Measurements from ENCODE around the gene CPA5. TPM values are rescaled to one million over a fixed set of nuclear protein-coding genes. Genes with fewer than 3 reads are reported as not detected.
"Not testable (repeated sequence)": the region's sequence is repeated elsewhere in the genome, so short reads cannot be mapped to it uniquely, and the experiment has no call there.

Gene CPA5
- under 1 TPM in 2 of 4 donors, not detected in 2; 0.09 to 0.41 TPM for polyA plus RNA-seq (ENCODE audit: insufficient read length in 4 of 4)

DNA sequence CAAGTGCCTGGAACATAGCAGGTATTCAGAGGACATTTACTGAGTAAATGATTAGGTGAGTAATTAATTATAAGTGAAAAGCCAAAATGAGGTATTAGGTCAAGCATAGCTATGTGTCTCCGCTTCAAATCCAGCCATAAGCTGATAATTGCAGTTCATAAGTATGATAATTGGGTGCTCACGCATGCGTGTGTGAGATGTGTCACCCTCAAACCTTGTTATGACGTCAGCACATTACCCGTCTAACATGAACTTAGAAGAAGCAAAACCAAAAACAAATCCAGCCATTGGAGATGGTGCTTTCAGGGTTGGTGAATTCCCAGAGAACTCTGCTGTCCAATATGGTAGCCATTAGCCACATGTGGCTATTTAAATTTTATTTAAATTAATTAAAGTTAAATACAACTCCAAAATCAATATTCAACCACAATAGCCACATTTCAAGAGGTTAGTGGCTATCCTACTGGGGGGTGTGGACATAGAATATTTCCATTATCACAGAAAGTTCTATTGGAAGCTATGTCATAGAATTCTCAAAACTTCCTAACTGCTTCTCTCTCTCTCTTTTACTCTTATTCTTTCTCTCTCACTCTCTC is at the start of gene CPA5:
Gene CPA5 (plus strand): TSS at position 546 of the 596 bp plus-strand sequence. CDS start 1,670 bp downstream, outside the sequence.
- no peak for DNase-seq (ENCODE audit: low read depth in 4 of 4, low spot score in 3 of 4)

DNA sequence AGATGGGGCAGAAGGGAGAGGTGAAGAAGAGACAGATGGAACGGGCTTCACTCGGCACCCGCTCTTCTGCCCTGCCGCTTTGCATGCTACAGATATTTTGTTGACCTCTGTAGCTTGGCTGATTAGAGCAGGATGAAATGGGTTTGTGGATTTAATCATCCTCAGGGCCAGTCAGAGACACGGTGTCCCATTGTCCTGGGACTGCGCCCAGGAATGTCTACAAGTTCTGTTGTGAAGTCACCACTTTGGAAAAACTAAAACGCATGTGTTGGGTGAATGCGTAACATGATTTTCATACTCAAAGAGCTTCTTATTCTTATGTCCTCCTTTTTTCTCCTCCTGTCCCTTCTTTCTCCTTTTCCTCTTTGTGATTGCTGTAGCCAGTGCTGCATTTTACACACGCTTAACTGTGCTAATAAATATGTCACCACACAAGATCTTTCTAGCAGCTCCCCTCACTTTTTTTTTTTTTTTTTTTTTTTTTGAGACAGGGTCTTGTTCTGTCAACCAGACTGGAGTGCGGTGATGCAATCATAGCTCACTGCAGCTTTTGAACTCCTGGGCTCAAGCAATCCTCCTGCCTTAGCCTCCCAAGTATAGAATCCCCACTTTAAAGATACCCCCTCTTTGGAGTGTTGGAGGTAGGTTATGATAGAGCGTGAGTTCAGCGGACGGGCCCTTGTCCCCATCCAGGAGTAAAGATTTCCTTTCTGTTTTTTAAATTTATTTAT is 48.2 kb upstream of the CPA5 start:
- DNase-seq (ENCODE audit: low read depth in 4 of 4, low spot score in 3 of 4) = no peak

DNA sequence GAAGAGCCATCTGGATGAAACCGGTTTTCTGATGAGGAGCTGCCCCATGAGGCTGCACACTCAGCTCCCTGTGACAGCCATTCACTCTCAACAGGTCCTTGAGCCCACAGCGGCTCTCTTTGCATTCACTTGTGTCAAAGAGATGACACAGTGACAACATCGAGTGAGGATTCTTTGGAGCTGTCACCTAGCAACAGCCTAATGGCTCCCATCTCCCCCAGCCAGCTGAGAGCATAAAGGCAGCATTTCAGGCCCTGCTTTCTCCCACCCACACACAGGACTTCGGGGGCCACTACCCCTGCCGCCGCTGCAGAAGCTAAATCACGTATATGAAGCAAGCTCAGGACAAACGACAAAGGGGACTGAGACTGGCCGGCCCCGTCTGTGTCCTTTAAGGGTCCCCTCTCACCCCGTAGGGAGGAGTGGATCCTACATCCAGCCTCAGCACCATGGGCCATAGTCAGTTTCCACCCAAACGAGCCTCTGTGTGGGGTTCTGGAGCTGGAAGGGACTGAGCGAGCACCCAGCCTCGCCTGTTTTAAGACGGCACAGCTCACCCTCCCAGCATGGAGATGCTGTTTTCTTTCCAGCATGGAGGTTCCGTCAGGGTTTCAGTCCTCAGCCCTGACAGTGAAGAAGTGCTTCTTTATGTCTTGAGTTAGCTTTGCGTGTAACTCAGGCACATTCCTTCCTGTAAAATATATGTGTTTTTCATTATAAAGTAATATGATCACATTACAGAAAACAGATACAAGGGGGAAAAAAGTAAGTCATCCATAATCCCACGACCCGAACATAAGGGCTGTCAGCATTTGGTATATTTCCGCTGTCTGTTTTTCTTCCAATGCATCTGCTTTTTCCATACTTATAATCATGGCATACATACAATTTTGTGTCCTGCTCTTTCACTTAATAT is 46.7 kb upstream of the CPA5 start:
- no peak for DNase-seq (ENCODE audit: low read depth in 4 of 4, low spot score in 3 of 4)

GRCh38 chr7:130298544-130299326 is 45.9 kb upstream of the CPA5 start:
- no peak for DNase-seq (ENCODE audit: low read depth in 4 of 4, low spot score in 3 of 4)

DNA sequence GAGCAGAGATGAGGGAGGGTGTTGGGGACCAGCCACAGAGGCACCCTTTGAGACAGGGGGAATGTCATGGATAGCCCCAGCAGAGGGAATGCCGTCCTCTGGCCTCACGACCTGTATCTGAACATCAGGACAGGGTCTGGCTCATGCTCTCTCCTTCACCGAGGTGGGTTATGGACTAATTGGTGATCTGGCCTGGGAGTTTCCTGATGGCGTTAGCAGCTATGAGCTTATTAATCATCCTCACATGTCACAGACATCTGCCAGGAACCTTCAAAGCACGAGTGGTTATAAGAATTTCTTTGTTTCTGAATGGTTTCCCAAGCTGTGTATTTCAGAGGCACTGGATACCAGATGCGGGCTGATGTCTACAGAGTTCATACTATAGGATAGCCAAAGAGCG is 44.8 kb upstream of the CPA5 start:
- no peak for DNase-seq (ENCODE audit: low read depth in 4 of 4, low spot score in 3 of 4)

GRCh38 chr7:130301501-130302020 is 43.1 kb upstream of the CPA5 start:
- DNase-seq (ENCODE audit: low read depth in 4 of 4, low spot score in 3 of 4) = no peak

- no peak for DNase-seq (ENCODE audit: low read depth in 4 of 4, low spot score in 3 of 4)
Observed at GRCh38 chr7:130302649-130303048, 42.0 kb upstream of the CPA5 start.

- DNase-seq (ENCODE audit: low read depth in 4 of 4, low spot score in 3 of 4) = no peak
Observed at GRCh38 chr7:130303127-130303526, 41.5 kb upstream of the CPA5 start.

GRCh38 chr7:130303551-130303950 is 41.1 kb upstream of the CPA5 start:
- no peak for DNase-seq (ENCODE audit: low read depth in 4 of 4, low spot score in 3 of 4)

DNA sequence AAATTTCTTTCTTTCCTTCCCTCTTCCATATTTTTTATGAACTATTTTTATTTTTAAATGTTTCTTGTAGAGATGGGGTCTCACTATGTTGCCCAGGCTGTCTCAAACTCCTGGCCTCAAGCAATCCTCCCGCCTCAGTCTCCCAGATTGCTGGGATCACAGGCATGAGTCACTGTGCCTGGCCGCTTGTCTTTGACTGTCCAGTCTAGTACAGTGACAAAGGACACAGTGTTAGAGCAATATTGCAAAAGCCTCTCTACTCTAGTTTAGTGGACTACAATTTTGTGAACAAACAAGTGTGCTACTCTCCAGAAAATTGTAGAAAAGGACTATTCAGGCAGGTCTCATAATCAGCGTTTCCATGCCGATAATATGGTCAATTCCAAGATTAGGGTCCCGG is 40.6 kb upstream of the CPA5 start:
- DNase-seq (ENCODE audit: low read depth in 4 of 4, low spot score in 3 of 4) = no peak

GRCh38 chr7:130304878-130305277 is 39.7 kb upstream of the CPA5 start:
- no peak for DNase-seq (ENCODE audit: low read depth in 4 of 4, low spot score in 3 of 4)

GRCh38 chr7:130305433-130306042 is 39.1 kb upstream of the CPA5 start:
- DNase-seq (ENCODE audit: low read depth in 4 of 4, low spot score in 3 of 4) = no peak

DNA sequence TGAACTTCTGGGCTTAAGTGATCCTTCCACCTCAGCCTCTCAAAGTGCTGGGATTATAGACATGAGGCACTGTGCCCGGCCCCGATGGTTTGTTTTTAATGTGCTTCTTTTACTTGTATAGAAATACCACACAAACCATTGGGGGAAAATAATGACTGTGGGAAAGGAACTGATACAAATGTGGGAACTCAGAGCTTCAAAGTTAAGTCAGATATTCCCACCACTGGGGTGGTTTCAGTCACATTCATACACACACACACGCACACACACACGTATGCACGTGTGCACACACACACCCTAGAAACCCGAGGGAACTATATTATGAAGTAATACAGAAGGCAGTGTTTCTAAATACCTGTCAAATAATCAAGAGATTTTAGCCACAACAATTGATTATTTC is 34.6 kb upstream of the CPA5 start:
- no peak for DNase-seq (ENCODE audit: low read depth in 4 of 4, low spot score in 3 of 4)

DNA sequence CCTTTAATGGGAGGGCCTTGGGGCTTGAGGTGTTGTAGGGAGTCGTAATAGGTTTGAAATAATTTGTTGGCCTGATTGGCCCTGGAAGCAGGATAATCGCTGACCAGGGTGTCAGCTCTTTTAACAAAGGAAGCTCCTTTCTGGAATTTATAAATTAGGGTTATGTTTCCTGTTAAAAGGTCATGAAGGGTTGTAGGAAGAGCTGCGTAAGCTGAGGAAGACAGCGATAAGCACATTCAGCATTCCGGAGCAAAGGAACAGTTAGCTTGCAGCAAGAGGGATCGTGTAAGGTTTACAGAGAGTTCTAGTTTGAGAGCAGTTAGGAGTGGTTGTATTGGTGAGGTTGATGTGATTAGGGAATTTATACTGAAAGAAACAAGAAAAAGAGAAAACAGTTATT is 30.3 kb upstream of the CPA5 start:
- DNase-seq (ENCODE audit: low read depth in 4 of 4, low spot score in 3 of 4) = no peak

DNA sequence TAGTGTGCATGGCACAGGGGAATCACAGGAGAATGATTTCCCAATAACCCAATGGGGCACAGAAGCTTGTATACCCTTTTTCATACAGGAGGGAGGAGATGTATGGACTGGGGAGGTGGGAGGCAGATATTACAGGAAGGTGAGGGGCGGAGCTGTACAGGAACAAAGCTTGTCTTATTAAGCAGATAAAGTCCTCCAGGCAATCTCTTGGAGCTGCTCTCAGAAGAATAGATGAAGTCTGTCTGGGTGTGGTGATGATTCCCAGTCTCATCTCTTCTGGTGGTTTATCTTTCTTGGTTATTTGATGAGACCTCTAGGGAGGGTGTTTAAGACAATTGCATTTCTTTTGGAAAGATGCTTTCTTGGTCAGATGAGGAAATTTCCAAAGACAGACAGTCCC is 25.1 kb upstream of the CPA5 start:
- no peak for DNase-seq (ENCODE audit: low read depth in 4 of 4, low spot score in 3 of 4)

DNA sequence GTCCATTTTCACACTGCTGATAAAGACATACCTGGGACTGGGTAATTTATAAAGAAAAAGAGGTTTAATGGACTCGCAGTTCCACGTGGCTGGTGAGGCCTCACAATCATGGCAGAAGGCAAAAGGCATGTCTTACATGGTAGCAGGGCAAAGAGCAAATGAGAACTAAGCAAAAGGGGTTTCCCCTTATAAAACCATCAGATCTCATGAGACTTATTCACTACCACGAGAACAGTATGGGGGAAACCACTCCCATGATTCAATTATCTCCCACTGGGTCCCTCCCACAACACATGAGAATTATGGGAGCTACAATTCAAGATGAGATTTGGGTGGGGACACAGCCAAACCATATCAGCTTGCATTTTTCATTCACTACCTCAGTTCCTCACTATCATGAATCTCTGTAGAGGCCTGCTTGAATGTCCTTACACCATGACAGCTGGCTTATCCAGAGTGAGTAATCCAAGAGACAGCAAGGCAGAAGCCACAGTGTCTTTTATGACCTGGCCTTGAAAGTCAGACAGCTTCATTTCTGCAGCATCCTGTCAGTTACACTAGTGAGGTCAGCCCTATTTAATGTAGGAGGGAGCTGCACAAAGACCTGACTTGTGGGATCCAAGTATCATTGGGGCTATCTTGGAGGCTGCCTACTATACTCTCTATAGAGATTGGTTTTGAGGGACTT is 22.9 kb upstream of the CPA5 start:
- DNase-seq (ENCODE audit: low read depth in 4 of 4, low spot score in 3 of 4) = not testable (repeated sequence)

GRCh38 chr7:130322615-130323014 is 22.0 kb upstream of the CPA5 start:
- DNase-seq (ENCODE audit: low read depth in 4 of 4, low spot score in 3 of 4) = no peak

- DNase-seq (ENCODE audit: low read depth in 4 of 4, low spot score in 3 of 4) = no peak
Observed at GRCh38 chr7:130324306-130324943, 20.2 kb upstream of the CPA5 start.

GRCh38 chr7:130329681-130330080 is 14.9 kb upstream of the CPA5 start:
- DNase-seq (ENCODE audit: low read depth in 4 of 4, low spot score in 3 of 4) = no peak
